ACC112 (cell line): ENCODE results near the gene SAMD4A.

Source experiments
- H2AFZ ChIP-seq: fragments of 200-600 bp; sonication (generic); one replicate; pipeline ENCODE4 v1.6.0; 2017; ENCODE audit warnings: antibody characterized with exemption, low read length; ENCODE audit not compliant: unreplicated experiment
- H3K27ac ChIP-seq: fragments of 200-600 bp; sonication (generic); 2 replicates; pipeline ENCODE4 v1.5.1; 2014; ENCODE audit warnings: low read depth, mild to moderate bottlenecking, antibody characterized with exemption, low read length, moderate library complexity
- H3K27me3 ChIP-seq: fragments of 200-600 bp; sonication (generic); 2 replicates; pipeline ENCODE4 v1.6.1; 2014; ENCODE audit warnings: mild to moderate bottlenecking, antibody characterized with exemption, low read length, moderate library complexity, mixed read lengths; ENCODE audit not compliant: insufficient read depth
- H3K36me3 ChIP-seq: fragments of 200-600 bp; sonication (generic); 2 replicates; pipeline ENCODE4 v1.6.1; 2016; ENCODE audit warnings: mild to moderate bottlenecking, antibody characterized with exemption, low read length, moderate library complexity, mixed read lengths; ENCODE audit not compliant: insufficient read depth
- H3K4me1 ChIP-seq: fragments of 200-600 bp; sonication (generic); one replicate; pipeline ENCODE4 v1.6.1; 2016; ENCODE audit warnings: low read length, mixed read lengths; ENCODE audit not compliant: insufficient read depth, unreplicated experiment, control insufficient read depth
- H3K4me3 ChIP-seq: fragments of 200-600 bp; sonication (generic); 2 replicates; pipeline ENCODE4 v1.5.1; 2014; ENCODE audit warnings: mild to moderate bottlenecking, low read depth, low read length
- H3K79me2 ChIP-seq: fragments of 200-600 bp; sonication (generic); one replicate; pipeline ENCODE4 v1.6.0; 2016; ENCODE audit warnings: low read length; ENCODE audit not compliant: control insufficient read depth, unreplicated experiment, insufficient read depth

The SAMD4A gene

GRCh38 chr14:54631016-54631415, 64.1 kb downstream of the SAMD4A start:
- Histone ChIP-seq H2AFZ (no peak overlapping the region), H3K4me1 (peaks cover 16% of the 10 kb centered on the region), H3K79me2 (peaks cover 43% of the 10 kb centered on the region), H3K36me3 (peaks cover 8% of the 10 kb centered on the region), H3K4me3 (no peak overlapping the region), H3K27ac (no peak overlapping the region), H3K27me3 (no peaks in the 10 kb centered on the region)

GRCh38 chr14:54632452-54632851, 65.5 kb downstream of the SAMD4A start:
- H3K79me2 ChIP-seq: peaks cover 30% of the 10 kb centered on the region
- no peak overlapping the region for H2AFZ ChIP-seq
- H3K27ac ChIP-seq: no peak overlapping the region
- no peak overlapping the region for H3K4me3 ChIP-seq
- H3K27me3 ChIP-seq: no peaks in the 10 kb centered on the region
- H3K36me3 ChIP-seq: peaks cover 8% of the 10 kb centered on the region
- peaks cover 8% of the 10 kb centered on the region for H3K4me1 ChIP-seq

GRCh38 chr14:54633076-54633475, 66.1 kb downstream of the SAMD4A start:
- Histone ChIP-seq H3K79me2 (peaks cover 31% of the 10 kb centered on the region), H2AFZ (no peak overlapping the region), H3K4me3 (no peak overlapping the region), H3K27me3 (no peaks in the 10 kb centered on the region), H3K36me3 (peaks cover 8% of the 10 kb centered on the region), H3K4me1 (peaks cover 5% of the 10 kb centered on the region), H3K27ac (no peak overlapping the region)

GRCh38 chr14:54637270-54638134, 70.6 kb downstream of the SAMD4A start:
- Histone ChIP-seq H3K36me3 (0 out of 2 replicates have a peak, but pooled peaks cover under 1% of the 10 kb centered on the region), H3K27ac (no peak overlapping the region), H3K4me1 (no peaks in the 10 kb centered on the region), H3K79me2 (peaks cover 13% of the 10 kb centered on the region), H3K27me3 (no peaks in the 10 kb centered on the region), H3K4me3 (no peak overlapping the region), H2AFZ (no peak overlapping the region)

- Histone ChIP-seq H3K27me3 (no peaks in the 10 kb centered on the region), H3K4me3 (no peak overlapping the region), H3K4me1 (no peaks in the 10 kb centered on the region), H3K36me3 (no peaks in the 10 kb centered on the region), H3K27ac (no peak overlapping the region), H3K79me2 (peaks cover 12% of the 10 kb centered on the region), H2AFZ (no peak overlapping the region)
These were observed 71.2 kb downstream of the SAMD4A start for GRCh38 chr14:54638135-54638446.

- Histone ChIP-seq H3K4me3 (no peak overlapping the region), H2AFZ (no peak overlapping the region), H3K79me2 (peaks cover 12% of the 10 kb centered on the region), H3K4me1 (no peaks in the 10 kb centered on the region), H3K36me3 (no peaks in the 10 kb centered on the region), H3K27ac (no peak overlapping the region), H3K27me3 (no peaks in the 10 kb centered on the region)
These were observed 72.7 kb downstream of the SAMD4A start for GRCh38 chr14:54639611-54640010.

GRCh38 chr14:54640506-54640905, 73.6 kb downstream of the SAMD4A start:
- H3K79me2 ChIP-seq: peaks cover 12% of the 10 kb centered on the region
- H2AFZ ChIP-seq: no peak overlapping the region
- H3K36me3 ChIP-seq: no peaks in the 10 kb centered on the region
- no peaks in the 10 kb centered on the region for H3K27me3 ChIP-seq
- H3K27ac ChIP-seq: no peak overlapping the region
- no peak overlapping the region for H3K4me3 ChIP-seq
- H3K4me1 ChIP-seq: no peaks in the 10 kb centered on the region

- no peak overlapping the region for H3K27ac ChIP-seq
- H3K79me2 ChIP-seq: peaks cover 12% of the 10 kb centered on the region
- no peak overlapping the region for H3K4me3 ChIP-seq
- H3K27me3 ChIP-seq: no peaks in the 10 kb centered on the region
- no peak overlapping the region for H2AFZ ChIP-seq
- no peaks in the 10 kb centered on the region for H3K36me3 ChIP-seq
- no peaks in the 10 kb centered on the region for H3K4me1 ChIP-seq
These were observed 75.2 kb downstream of the SAMD4A start for GRCh38 chr14:54642121-54642520.

- no peak overlapping the region for H2AFZ ChIP-seq
- H3K27me3 ChIP-seq: no peaks in the 10 kb centered on the region
- H3K36me3 ChIP-seq: no peaks in the 10 kb centered on the region
- H3K79me2 ChIP-seq: peaks cover 14% of the 10 kb centered on the region
- H3K4me3 ChIP-seq: no peak overlapping the region
- no peak overlapping the region for H3K27ac ChIP-seq
- H3K4me1 ChIP-seq: no peaks in the 10 kb centered on the region
These were observed 76.1 kb downstream of the SAMD4A start for GRCh38 chr14:54642801-54643695.

- H2AFZ ChIP-seq: no peak overlapping the region
- no peaks in the 10 kb centered on the region for H3K36me3 ChIP-seq
- peaks cover 18% of the 10 kb centered on the region for H3K79me2 ChIP-seq
- H3K4me1 ChIP-seq: no peaks in the 10 kb centered on the region
- H3K4me3 ChIP-seq: no peak overlapping the region
- H3K27ac ChIP-seq: no peak overlapping the region
- no peaks in the 10 kb centered on the region for H3K27me3 ChIP-seq
These were observed 76.8 kb downstream of the SAMD4A start for GRCh38 chr14:54643696-54644176.
